GM20431 (cell line): Measurements from ENCODE around the gene GPR31.
"Not testable (repeated sequence)": the region's sequence is repeated elsewhere in the genome, so short reads cannot be mapped to it uniquely, and the experiment has no call there.

ENCODE experiments used
- in situ Hi-C: fragments of 300-500 bp; cut with MseI, MboI; formaldehyde crosslinking; loops from one replicate; pipeline ENCODE4 v1.15.0; 2020; ENCODE audit warnings: low sequenced_read_pairs; ENCODE audit not compliant: unreplicated experiment

GPR31 gene

DNA sequence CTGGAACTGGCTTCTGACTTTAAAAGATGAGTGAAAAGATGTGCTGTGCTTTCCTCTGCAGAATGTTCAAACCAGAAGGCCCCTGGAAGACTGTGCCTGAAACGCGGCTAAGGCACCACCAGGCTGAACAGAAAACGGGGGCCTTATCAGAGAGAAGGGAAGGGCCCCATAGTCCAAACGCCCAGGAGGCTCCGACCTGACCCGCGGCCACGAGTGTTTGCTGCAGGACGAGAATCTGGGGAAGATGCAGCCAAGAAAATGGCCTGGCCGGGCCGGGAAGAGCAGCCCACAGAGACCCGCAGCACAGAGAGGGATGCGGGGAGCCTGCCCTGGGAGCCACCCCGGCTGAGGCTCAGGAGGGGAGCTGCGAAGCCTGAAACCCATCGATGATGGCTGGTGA, 10.5 kb upstream of the GPR31 start:
- in situ Hi-C loops: not testable (repeated sequence)

- in situ Hi-C loops: not testable (repeated sequence)
Measured at GRCh38 chr6:167167699-167168098, 9.9 kb upstream of the GPR31 start.

DNA sequence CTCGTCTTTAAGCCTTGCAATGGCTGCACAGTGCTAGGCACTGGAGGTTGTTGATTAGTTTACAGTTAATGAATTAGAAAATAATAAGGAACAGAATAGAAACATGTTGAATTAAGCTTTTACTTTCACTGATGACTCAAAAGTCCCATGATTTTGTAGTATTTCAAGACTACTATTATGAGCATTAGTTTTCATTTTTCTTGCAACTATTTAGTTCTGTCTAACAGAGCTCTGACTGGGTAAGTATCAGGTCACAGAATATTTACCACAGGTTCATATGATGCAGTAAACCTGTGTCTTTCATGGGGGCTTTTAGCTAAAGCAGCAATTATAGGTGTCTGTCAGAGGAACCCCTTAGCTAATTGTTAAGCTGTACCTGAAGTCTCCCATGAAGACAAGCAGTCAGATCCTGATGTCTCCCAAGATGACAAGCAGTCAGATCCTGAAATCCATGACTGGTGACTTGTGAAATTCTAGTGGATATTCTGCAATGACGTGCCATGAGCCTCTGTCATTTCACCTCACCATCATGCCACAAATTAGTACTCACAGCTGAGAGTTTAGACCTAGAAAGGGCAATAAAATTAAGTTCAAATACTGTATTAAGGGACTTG, 8.2 kb upstream of the GPR31 start:
- in situ Hi-C loops: no loop called here

- in situ Hi-C loops: no loop called here
Measured at GRCh38 chr6:167164261-167164660, 6.5 kb upstream of the GPR31 start.

- in situ Hi-C loops: no loop called here
Measured at GRCh38 chr6:167163476-167164011, 5.8 kb upstream of the GPR31 start.

GRCh38 chr6:167162591-167162990, 4.8 kb upstream of the GPR31 start:
- in situ Hi-C loops: no loop called here

DNA sequence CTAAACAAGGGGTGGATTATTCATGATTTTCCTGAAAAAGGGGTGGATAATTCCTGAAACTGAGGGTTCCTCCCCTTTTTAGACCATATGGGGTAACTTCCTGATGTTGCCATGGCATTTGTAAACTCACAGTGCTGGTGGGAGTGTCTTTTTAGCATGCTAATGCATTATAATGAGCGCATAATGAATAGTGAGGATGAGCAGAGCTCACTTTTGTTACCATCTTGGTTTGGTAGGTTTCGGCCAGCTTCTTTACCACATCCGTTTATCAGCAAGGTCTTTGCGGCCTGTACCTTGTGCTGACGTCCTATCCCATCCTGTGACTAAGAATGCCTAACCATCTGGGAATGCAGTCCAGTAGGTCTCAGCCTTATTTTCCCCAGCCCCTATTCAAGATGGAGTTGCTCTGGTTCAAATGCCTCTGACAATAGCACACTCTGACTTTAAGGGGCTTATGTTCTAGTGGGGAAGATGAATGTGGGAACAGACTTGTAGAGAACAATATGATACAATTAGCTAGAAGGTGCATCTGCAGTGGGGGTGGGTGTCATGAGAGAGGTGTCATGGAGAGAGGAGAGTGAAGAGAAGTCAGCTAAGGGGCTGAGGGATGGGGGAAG, 4.2 kb upstream of the GPR31 start:
- in situ Hi-C loops: no loop called here

GRCh38 chr6:167157414-167157813, 366 bp downstream of the GPR31 start:
- in situ Hi-C loops: no loop called here

DNA sequence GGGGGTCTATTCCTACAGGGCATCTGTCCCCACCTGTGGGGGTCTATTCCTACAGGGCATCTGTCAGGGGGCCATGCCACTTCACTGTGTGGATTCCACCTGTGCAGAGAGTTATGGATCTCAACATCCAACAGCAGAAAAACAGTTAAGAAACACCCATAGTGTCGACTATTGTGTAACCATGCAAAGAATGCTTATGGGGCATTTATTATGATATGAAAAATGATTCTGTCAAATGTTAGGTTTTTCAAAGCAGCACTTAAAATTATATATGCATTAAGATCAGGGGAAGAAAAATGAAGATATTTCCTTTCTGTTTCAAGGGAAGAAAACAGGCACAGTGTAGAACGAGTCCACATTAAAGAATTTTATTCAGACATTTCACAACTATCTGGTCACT, 2.9 kb downstream of the GPR31 start:
- in situ Hi-C loops: no loop called here

DNA sequence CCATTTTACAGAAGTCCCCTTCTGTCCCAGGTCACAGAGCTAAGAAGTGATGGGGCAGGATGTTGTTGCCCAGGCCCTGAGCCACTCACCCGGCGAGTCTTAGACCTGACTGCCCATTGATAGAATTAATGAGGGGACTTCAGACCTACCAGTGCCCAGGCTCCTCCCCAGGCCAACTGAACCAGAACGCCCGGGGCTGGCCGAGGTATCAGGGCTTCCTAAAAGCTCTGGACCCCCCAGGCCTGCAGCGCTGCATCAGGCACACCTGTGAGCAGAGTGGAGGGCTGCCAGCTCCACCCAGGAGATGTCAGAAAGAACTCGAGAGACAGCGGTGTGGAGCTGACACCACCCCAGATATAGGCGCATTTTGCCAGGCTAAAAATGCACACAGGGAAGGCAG, 3.5 kb downstream of the GPR31 start:
- in situ Hi-C loops: no loop called here

DNA sequence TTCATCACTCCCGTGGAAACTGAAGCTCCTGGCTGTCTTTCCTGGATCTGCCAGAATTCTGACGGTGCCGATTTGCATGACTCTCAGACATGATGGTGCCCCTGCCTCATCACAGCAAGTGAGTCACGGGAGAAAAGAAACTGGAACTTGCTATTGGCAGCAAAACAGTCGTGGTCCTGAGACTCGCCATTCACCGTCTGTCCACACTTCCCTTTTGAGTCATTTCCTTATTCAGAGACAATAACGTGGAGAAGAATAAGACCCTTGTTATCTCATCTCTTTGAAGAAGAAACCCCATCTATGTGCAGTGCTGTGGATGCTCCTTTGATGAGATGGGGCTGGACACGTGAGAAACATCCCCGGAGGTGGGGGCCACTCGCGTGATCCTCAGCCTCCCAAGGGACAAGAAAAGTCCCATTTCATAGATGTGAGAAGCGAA, 4.2 kb downstream of the GPR31 start:
- in situ Hi-C loops: no loop called here

DNA sequence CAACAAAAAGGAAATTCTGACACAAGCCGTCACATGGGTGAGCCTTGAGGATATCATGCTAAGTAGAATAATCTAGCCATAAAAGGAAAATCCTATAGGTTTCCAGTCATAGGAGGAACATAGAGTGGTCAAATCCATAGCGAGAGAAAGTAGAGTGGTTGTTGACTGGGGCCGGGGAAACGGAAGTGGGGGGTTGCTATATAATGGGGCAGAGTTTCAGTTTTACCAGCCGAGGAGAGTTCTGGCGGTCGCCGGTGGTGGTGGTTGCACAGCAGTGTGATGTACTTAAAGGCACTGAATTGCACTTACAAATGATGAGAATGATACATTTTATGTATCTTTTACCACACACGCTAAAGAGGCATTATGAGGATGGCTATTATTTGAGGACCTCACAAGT, 4.9 kb downstream of the GPR31 start:
- in situ Hi-C loops: no loop called here

DNA sequence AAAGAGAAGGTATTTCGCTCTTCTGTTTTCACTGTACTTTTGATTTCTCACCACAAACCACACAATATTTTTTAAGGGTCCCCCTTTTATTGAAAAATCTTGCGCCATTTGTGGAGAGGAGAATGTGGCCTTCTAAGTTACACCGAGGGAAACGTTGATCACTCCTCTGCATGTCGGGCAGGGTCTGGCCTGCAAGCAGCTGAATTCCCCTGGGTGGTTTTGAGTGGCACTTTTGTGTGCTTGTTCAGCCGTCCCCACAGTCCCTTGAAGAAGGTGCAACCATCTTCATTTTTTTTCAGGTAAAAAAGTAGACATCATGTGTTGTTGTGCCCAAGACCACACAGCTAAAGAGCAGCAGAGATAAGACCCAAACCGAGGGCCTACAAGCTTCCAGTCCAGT, 6.1 kb downstream of the GPR31 start:
- in situ Hi-C loops: no loop called here

- in situ Hi-C loops: no loop called here
Measured at GRCh38 chr6:167150941-167151549, 6.7 kb downstream of the GPR31 start.

DNA sequence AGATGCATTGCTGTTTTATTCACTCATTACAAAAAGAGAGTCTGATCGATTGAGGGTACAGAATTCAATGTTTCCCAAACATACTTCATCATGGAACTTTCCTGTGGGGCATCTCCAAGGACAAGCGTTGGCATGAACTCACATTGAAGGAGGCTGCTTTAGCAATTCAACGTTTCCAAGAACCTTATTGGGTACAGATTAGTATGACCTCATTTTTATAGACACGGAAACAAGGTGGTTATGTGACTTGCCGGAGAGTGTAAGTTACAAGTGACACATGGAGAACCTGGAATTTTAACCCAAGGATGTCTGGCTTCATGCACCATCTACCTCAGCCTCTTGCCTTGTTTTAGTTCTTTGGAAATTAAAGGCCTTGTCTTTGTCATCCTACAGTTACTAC, 8.8 kb downstream of the GPR31 start:
- in situ Hi-C loops: loop anchor here (25.0 kb wide), 1 partner anchor 137 kb away; no protein-coding TSS in a partner anchor

DNA sequence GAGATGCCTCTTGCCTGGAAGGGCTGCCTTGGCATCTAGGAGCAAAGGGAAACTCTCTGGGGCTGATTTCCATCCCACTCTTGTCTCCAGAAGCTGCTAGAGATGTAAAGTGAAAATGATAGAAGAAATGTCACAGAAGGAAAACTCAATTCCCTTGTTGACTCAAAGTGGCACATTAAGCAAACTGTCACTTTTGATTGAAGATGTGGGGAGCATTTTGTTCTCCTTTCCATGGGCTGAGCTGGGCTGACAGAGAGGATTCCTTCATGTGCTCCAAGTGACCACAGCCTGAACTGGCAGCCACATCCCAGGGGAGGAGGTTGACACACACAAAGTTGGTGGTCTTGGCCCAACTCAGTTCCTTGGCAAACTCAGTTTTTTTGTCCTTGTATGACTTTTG, 9.8 kb downstream of the GPR31 start:
- in situ Hi-C loops: loop anchor here (25.0 kb wide), 1 partner anchor 136 kb away; no protein-coding TSS in a partner anchor

- in situ Hi-C loops: loop anchor here (25.0 kb wide), 1 partner anchor 135 kb away; no protein-coding TSS in a partner anchor
Measured at GRCh38 chr6:167146977-167147376, 10.8 kb downstream of the GPR31 start.

GRCh38 chr6:167146135-167146534, 11.6 kb downstream of the GPR31 start:
- in situ Hi-C loops: loop anchor here (25.0 kb wide), 1 partner anchor 134 kb away; no protein-coding TSS in a partner anchor

DNA sequence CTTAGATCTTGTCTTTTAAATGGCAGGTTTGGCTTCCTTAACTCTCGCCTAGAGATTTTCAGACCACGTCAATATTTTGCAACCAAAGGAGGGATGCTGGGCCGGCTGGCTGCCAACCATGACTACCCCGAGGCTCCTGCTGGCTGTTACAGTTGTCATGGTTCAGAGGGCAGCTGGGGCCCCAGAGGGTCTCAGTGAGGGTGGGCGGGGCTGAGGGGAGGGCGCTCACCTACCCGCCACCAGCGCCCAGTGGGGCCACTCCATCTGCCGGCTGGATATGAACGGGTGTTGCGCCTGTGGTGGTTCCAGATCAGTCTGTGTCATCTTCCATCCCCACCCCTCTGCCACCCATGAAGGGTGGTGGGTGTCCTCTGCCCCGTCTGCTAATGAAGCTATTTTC, 12.3 kb downstream of the GPR31 start:
- in situ Hi-C loops: loop anchor here (25.0 kb wide), 1 partner anchor 133 kb away; no protein-coding TSS in a partner anchor

GRCh38 chr6:167143041-167143440, 14.7 kb downstream of the GPR31 start:
- in situ Hi-C loops: loop anchor here (25.0 kb wide), 1 partner anchor 131 kb away; no protein-coding TSS in a partner anchor

GRCh38 chr6:167142433-167142761, 15.4 kb downstream of the GPR31 start:
- in situ Hi-C loops: loop anchor here (25.0 kb wide), 1 partner anchor 130 kb away; no protein-coding TSS in a partner anchor
